GM19395 (cell line): ENCODE measurements around the gene GALNT7.
"Not testable (repeated sequence)": the region's sequence is repeated elsewhere in the genome, so short reads cannot be mapped to it uniquely, and the experiment has no call there.

ENCODE experiments used
- ATAC-seq: cut with Tn5 transposase; IDR thresholded peaks from one replicate; pipeline ENCODE4 v1.9.1; 2021; ENCODE audit warnings: mild to moderate bottlenecking, moderate library complexity; ENCODE audit not compliant: unreplicated experiment

The GALNT7 gene

DNA sequence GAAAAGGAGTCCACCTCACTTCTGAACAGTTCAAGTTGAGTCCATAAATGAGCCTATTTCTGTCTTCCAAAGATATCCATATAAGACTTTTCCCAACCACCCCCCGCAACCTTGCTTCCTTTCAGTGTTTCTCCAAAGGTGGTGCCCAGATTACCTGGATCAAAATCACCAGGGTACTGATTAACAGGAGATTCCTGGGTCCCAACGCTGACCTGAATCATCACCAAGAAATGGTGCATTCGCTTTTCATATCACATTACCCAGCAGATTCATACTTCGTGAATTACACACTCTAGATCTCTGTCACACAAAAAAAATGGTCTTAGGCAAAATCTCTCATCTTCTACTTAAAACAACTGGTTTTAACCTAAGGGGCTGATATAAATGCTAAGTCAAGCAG is 2.1 kb upstream of the GALNT7 start:
- no peak for ATAC-seq

DNA sequence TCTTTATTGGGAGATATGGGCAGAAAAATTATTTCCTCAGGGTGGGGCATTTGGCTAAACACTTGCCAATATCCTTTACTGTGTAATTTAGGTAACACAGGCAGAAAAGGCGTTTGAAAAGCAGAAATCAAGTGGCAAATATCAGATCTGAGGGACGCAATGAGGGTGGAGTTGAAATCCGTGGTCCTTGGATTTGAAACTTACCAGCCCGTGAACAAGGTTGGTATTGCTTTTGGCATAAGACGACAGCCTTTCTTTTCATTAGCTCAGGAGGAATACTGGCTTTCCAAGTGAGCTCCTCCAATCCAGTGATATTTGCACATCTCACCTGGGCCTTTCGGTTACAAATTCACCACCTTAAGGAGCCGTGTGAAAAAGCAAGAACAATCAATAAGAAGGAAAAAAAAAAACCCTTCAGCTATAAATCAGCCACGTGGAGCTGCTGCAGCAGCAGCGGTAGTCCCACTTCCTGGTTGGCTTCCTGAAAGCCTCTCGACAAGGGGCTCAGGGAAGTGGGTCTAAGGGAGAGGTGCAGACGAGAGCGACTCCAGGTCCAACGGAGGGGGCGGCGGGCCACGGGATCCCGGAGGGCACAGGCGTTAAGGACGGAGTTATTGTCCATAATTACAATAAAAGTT is 734 bp upstream of the GALNT7 start:
- ATAC-seq = peak; percentile 25

DNA sequence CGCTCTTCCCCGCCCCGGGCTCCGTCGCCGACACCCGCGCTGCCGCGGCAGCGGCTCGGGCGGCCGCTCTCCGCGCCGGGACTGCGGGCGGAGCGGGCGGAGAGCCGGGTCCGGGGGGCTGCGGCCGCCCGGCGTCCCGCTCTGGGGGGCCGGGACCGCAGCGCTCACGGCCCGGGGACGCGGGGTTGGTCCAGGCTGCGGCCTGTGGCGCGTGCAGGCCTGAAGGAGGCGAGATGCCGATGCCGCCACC is 492 bp downstream of the GALNT7 start:
- ATAC-seq = no peak

DNA sequence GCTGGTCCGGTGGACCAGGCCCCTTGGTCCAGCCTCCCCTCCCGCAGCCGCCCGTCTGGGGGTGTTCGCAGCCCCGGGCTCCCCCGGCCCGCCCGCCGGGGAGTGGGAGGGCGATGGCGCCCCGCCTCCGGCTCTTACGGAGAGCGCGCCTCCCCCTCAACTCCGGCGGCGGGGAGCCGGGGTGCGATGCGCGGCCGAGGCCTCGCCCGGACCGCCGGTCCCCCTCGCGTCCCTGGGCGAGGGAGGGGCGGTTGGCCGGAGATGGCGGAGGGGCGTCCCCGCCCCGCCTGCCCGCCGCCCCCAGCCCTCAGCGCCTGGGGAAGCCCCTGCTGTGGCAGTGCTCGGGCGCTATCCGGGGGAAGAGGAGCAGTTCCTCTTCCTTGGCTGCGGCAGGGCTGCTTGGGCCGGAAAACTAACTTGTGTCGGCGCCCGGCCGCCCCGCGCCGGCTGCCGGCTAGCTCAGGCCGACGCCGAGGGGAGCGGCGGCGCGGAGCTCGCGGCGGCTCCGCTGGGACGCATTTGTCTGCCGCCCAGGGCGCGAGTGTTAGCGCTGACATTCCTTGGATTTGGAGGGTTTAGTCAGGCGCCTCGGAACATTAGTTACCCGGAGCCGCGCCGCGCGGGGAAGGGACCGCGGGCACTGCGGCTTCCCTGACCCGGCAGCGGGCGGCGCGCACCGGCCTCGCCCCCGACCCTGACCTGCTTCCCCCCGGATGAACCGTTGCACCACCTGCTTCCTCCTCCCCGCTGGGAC is 994 bp downstream of the GALNT7 start:
- peak; percentile 64 for ATAC-seq

DNA sequence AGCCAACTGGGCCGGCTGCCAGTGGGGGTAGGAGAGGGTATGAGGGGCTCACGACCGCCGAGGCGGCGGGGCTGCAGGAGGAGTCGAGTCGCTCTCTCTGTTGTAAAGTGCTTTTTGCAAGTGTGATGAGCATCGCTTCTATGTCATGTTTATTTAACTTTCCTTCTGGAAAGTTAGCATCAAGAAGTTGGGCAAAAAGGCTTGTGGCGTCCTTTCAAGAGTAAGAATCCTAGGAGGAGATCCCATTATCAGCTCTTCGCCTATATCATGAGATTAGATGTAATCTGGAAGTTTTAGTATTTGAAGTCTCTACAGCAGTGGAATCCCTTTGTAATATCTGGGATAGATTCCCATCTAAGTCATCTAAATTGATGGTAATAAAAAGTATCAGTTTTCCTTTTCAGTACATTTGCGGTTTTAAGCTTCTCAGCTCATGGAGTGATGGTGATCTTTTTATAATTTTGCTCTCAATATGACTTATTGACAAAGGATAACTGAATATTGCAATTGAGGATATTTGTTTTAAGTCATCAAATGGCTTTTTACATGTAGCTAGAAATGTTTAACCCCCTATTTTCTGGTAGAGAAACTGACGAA is 1.7 kb downstream of the GALNT7 start:
- no peak for ATAC-seq

- no peak for ATAC-seq
These were observed 2.5 kb downstream of the GALNT7 start for GRCh38 chr4:173171098-173171497.

- no peak for ATAC-seq
These were observed 3.4 kb downstream of the GALNT7 start for GRCh38 chr4:173171987-173172386.

- no peak for ATAC-seq
These were observed 5.6 kb downstream of the GALNT7 start for GRCh38 chr4:173174184-173174583.

DNA sequence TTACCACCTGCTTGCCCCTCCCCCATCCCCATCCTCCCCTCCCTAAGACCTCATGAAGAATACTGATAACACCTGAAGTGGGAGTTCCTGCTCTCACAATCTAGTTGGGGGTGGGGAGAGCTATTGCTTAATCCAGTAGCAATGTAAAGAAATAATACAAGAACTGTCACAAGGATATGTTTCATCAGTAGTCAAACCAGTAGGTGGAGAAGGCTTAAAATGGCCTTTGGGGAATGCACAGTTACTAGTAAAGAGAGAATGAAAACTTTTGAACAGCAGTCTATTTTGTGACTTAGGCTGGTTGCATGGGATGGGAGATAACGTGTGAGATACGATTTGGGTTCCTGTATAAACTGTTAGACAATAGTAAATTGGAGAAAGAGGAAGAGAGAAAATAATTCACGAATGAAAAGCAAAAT is 6.0 kb downstream of the GALNT7 start:
- ATAC-seq = no peak

DNA sequence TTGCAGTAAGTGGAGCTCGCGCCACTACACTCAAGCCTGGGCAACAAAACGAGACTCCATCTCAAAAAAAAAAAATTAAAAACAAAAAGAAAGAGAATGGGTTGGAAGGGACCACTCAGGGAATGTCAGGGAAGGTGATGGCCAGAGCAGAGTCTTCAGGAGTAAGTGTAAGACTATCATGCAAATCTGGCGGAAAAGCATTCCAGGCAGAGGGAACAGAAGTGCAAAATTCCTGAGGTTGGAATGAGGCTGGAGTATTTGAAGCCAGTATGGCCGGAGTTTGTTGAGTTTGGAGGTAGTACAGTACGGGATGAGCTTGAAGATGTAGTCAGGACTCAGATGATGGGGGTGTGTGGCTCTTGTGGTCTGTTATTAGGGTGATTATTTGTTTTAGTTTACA is 7.4 kb downstream of the GALNT7 start:
- ATAC-seq = no peak

DNA sequence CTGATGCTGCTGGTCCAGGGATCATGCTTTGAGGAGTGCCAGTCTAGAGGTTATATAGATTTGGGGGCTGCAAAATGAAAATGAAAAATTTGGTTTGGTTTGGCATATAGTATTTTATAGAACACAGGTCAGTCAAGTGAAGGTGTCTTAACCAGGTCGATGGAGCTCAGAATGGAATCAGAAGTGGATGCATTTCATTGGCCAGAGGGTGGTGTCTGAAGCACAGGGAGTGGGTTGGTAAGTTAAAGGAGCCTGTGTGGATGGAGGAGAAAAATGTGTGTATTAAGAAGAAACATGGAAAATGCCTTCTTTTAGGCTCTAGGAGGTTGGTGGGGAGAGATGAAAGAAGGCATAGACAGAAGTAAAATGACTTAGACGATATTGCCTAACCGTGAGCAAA is 8.6 kb downstream of the GALNT7 start:
- no peak for ATAC-seq

DNA sequence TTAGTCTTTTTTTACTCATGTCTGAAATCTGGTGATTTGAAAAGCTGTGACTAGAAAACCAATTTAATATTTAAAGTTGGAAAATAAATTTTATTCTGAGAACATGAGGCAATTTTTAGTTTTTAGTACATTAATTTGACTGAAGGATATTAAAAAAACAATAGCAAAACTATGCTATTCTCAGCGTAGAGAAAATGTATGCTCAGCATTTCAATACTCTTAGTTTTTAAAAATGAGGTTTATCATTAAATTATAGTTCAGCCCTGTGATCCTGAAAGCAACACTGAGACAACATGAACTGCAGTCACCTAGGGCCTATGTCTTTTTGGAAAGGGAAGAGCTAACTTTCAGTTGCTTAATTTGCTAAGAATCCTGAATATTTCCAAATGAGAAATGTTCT is 9.5 kb downstream of the GALNT7 start:
- no peak for ATAC-seq

- peak; percentile 57 for ATAC-seq
These were observed 13.2 kb downstream of the GALNT7 start for GRCh38 chr4:173181848-173182247.

DNA sequence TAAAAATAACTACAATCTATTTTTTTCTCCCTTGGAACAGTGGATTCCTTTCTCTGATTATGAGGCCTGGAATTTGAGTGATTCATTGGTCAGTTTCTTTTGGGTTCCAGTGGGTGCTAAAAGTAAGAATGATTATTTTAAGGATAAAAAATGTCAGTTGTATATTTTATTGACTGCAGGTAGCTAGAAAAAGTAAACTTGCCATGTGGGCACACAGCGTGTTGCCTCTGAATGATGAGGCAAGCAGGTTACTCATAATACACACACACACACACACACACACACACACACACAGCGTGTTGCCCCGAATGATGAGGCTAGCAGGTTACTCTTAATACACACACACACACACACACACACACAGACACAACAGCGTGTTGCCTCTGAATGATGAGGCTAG is 13.8 kb downstream of the GALNT7 start:
- no peak for ATAC-seq

GRCh38 chr4:173183659-173184247 is 15.1 kb downstream of the GALNT7 start:
- not testable (repeated sequence) for ATAC-seq

DNA sequence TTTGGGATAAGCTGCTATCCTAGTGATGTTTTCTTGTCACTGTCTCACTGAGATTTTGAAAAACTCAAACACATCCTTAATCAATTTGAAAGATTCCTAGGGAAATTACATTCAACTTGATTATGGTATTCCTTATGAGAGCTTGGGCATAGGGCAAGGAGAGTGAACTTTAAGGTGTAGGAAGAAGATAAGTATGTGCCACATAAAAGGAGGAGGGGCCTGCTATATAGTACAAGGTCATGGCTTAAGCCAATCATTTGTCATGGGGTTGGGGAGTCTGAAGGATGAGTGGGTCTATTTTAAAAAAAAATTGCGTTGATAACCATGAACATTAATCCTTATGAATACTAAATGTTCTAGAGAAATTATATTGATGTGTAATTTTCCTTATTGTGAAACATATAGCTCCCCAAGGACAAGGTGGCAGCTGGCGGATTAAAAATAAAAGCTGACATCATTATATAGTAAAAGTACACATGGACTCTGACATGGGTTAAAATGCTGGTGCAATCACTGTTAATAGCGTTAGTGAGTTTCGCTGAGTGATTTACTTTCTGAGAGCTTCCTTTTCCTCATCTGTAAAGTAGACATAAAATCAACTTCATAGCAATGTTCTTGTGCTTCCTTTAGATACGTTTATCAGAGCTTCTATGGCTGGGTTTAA is 17.4 kb downstream of the GALNT7 start:
- ATAC-seq = peak; percentile 55

- ATAC-seq = no peak
These were observed 19.1 kb downstream of the GALNT7 start for GRCh38 chr4:173187732-173188131.

- no peak for ATAC-seq
These were observed 20.0 kb downstream of the GALNT7 start for GRCh38 chr4:173188648-173189047.

DNA sequence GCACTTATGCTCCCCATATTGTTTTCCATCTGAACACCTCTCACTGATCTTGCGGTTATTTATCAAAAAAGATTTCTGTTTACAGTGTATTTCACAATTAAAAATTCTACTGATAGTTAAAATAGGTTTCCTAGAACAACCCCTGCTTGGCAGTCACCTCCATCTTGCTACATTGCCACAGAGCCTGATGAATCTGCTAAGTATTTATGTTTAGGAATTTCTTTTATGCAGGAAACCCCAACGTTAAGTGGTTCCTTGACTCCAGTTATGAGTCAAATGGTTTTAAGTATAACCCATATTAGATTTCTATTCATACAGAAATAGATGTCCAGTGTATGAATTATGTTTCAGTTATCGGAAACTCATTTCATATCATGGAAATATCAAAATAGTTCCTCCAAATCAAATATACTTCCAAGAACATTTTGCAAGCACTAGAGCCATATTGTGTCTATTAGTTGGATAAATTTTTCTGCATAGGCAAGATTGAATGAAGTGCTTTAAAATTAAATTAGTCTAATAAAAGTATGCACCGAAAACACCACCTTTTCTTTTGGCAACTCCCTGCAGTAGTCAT is 20.6 kb downstream of the GALNT7 start:
- ATAC-seq = no peak

DNA sequence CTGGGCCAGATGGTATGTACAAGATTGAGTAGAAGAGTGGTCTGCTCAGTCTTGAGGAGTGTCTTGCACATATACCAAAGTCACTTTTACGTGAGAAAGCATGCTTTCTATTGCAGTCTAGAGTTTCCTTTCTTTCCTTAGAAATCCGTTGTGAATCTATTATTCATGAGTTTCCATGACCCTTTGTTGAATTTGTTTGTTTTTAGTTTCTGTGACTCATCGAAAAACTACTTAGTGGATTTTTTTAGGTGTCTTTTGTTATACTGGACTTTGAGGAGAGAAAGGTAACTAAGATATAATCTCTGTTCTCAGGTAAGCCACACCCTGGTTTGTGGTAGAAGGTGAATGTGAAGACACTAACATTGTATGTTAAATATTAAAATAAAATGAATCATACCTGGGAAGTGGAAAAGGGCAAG is 23.0 kb downstream of the GALNT7 start:
- no peak for ATAC-seq
